GM19238 (cell line): ENCODE data around the gene SLC25A12.
"Not testable (repeated sequence)": the region's sequence is repeated elsewhere in the genome, so short reads cannot be mapped to it uniquely, and the experiment has no call there.

Experiments
- DNase-seq: peaks from one replicate; pipeline ENCODE4 v3.0.0; 2011; ENCODE audit warnings: low spot score; ENCODE audit not compliant: insufficient read length

Gene SLC25A12

GRCh38 chr2:171792886-171793580 lies 101.0 kb downstream of the SLC25A12 start:
- no peak for DNase-seq

- DNase-seq = no peak
Measured at GRCh38 chr2:171792157-171792556, 101.9 kb downstream of the SLC25A12 start.

GRCh38 chr2:171791361-171791760 lies 102.7 kb downstream of the SLC25A12 start:
- DNase-seq = no peak

DNA sequence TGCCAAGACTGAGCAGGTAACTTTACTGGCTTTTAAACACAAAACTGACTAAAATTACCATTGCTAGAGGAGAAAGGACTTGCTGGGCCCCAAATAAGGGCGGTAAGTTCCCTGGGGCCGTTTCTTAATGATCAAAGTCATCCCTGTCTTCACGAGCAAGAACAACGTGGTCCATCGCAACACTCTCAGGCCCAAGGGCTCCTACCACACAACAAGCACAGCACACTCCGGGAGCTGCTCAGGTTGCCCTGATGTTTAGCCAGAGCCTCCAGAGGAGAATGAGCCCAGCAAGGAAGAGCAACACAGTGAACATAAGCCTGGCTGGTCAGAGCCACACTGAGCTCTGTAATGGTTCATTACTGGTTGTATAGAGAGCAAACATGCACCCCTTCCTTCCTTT lies 104.1 kb downstream of the SLC25A12 start:
- DNase-seq = no peak

GRCh38 chr2:171788316-171788993 lies 105.6 kb downstream of the SLC25A12 start:
- no peak for DNase-seq

DNA sequence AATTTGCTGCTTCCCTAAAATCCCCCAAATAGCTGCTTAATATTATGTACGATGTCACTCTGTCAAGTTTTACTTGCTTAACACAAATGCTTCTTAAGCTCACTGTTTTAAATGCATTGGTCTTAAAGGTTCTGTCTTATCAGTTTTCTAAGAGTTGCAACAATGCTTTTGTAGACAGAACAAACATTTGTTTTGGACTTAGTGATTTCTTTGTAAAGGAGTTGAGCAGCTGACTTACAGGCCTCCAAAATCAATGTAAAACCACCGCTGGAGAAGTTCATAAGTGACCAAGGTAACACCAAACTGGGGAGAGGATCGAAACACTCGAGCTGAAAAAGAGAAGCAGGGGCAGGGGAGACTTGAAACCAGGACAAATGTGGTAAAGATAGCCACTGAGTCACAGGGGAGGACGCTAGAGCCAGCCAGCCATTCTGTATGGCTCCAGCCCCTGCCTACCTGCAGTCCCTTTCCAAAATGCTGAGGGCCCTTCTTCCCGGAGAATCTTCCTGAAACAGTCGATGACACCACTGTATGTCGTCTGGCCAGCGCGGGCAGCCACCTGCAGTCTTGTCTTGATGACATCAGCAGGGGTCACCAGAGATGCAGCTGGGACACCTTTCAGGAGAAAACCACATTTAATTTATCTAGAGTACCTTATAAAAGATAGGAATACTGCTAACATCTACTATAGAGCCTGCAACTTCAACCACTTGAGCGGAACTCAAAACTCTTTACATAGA lies 106.5 kb downstream of the SLC25A12 start:
- no peak for DNase-seq

GRCh38 chr2:171785450-171785849 lies 108.6 kb downstream of the SLC25A12 start:
- DNase-seq = no peak

- no peak for DNase-seq
Measured at GRCh38 chr2:171778515-171778914, 115.5 kb downstream of the SLC25A12 start.

DNA sequence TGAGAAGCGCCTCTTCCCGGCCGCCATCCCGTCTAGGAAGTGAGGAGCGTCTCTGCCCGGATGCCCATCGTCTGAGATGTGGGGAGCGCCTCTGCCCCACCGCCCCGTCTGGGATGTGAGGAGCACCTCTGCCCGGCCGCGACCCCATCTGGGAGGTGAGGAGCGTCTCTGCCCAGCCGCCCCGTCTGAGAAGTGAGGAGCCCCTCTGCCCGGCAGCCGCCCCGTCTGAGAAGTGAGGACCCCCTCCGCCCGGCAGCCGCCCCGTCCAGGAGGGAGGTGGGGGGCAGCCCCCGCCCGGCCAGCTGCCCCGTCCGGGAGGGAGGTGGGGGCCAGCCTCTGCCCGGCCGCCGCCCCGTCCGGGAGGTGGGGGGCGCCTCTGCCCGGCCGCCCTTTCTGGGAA lies 119.5 kb downstream of the SLC25A12 start:
- not testable (repeated sequence) for DNase-seq

DNA sequence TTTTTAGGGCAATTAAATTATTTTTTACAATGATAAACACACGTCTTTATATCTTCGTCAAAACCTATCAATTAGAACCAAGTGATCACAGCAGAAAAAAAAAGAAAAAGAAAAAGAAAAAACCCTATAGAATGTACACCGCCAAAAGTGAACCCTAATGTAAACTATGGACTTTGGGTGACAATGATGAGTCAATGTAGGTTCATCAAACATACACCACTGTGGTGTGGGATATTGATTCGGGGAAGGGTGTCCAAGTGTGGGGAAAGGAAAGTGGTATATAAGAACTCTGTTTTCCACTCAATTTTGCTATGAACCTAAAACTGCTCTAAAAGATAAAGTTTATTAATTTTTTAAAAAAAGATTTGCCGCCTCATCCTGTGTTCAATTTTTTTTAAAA lies 121.7 kb downstream of the SLC25A12 start:
- DNase-seq = no peak

DNA sequence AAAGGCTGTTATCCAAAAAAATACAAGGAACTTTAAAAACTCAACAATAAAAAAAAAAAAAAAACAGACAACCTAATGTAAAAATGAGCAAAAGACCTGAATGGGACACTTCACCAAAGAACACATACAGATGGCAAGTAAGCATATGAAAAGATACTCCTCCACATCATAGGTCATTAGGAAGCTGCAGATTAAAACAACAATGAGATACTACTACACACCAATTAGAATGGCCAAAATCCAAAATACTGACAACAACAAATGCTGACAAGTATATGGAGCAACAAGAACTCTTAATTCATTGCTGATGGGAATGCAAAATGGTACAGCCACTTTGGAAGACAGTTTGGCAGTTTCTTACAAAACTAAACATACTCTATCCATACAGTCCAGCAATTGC lies 122.6 kb downstream of the SLC25A12 start:
- DNase-seq = no peak

GRCh38 chr2:171763602-171764001 lies 130.4 kb downstream of the SLC25A12 start:
- no peak for DNase-seq

DNA sequence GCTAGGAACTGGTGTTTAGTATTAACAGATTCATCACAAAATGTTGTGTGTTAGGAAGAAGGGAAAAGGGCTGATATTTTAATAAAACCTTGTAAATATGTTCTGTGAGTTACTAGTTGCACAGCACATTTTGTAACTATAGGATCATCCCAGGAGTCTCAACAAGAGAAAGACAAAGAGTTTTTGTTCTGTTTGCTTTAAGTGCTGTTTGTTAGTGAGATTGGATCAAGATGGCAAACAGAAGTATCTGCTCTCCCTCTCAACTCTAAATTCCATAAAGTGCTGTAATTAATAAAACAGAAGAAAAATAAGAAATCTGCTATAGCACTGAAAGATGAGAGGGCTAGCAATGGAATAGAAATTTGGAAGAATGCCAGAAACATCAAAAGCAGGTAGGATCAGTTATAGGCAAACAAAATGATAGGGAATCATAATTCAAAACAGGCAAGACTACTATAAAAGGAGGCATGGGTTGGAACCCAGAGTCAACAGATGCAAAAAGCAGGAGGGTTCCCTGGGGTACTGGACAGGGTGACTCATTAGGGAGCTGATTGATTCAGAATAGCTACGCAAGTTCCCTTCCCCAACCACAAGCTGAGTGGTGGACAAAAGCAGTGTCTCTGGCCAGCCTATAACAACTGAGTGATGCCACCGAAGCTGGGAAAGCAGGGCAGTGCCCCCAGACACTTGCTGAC lies 131.0 kb downstream of the SLC25A12 start:
- no peak for DNase-seq

GRCh38 chr2:171761176-171761575 lies 132.9 kb downstream of the SLC25A12 start:
- not testable (repeated sequence) for DNase-seq

DNA sequence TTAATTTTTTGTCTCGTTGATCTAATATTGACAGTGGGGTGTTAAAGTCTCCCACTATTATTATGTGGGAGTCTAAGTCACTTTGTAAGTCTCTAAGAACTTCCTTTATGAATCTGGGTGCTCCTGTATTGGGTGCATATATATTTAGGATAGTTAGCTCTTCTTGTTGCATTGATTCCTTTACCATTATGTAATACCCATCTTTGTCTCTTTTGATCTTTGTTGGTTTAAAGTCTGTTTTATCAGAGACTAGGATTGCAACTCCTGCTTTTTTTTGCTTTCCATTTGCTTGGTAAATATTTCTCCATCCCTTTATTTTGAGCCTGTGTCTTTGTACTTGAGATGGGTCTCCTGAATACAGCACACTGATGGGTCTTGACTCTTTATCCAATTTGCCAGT lies 135.3 kb downstream of the SLC25A12 start:
- not testable (repeated sequence) for DNase-seq

- DNase-seq = no peak
Measured at GRCh38 chr2:171754254-171754939, 139.6 kb downstream of the SLC25A12 start.

GRCh38 chr2:171747371-171747770 lies 146.7 kb downstream of the SLC25A12 start:
- DNase-seq = no peak

- DNase-seq = no peak
Measured at GRCh38 chr2:171745806-171746205, 148.2 kb downstream of the SLC25A12 start.

DNA sequence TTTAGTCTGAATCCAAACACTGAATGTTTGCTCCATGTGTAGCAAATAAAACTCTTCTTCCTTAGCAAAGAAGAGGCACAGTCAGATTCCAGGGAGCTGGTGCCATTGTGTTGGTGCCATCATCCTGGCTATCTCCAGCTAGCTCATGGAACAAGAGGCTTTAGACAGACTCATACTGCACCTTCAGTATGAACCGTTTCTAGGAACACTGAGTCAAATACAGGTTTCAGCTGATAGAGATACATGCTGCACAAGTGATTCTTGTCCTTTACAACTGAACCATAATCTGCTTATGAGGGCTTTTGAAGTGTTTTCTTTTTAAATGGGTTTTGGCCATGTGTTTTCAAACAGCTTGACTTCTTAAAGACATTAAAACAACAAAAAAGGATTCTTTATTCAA lies 148.9 kb downstream of the SLC25A12 start:
- no peak for DNase-seq

- DNase-seq = no peak
Measured at GRCh38 chr2:171742760-171743159, 151.3 kb downstream of the SLC25A12 start.

DNA sequence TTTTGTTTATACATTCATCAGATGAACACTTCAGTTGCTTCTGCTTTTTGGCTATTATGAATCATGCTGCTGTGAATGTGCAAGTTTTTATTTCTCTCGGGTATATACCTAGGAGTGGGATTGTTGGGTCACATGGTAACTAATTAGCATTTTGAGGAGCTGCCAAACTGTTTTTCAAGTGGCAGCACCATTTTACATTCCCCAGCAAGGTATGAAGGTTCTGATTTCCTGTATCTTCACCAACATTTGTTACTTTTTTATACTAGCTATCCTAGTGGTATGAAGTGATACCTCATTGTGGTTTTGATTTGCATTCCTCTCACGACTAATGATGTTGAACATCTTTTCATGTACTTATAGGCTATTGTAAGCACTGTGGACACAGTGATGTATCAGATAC lies 152.9 kb downstream of the SLC25A12 start:
- DNase-seq = no peak
